ENCODE data around the gene SLC5A9.
A peak's percentile ranks its signal among the peaks of the same experiment; 100 is the strongest.

Gene SLC5A9

GRCh38 chr1:48246727-48247126 is 24.2 kb downstream of the SLC5A9 start:
- no peak for DNase-seq
- H3K9me3 ChIP-seq (ENCODE audit: severe bottlenecking), result no peaks in the 10 kb centered on the region
- TF ChIP-seq CTCF (IDR thresholded peaks at IDR 0.05; ENCODE audit: low read depth, low read length), result no peak
- no peak overlapping the region for H3K27ac ChIP-seq
- no peaks in the 10 kb centered on the region for H3K27me3 ChIP-seq (ENCODE audit: insufficient read depth, low read depth, severe bottlenecking)
- H3K4me3 ChIP-seq (ENCODE audit: low read depth, low read length), result no peak overlapping the region
- no peaks in the 10 kb centered on the region for H3K36me3 ChIP-seq

GRCh38 chr1:48248356-48248755 is 25.8 kb downstream of the SLC5A9 start:
- TF ChIP-seq CTCF (IDR thresholded peaks at IDR 0.05; ENCODE audit: low read depth, low read length), result no peak
- no peak for DNase-seq

GRCh38 chr1:48249868-48250267 is 27.4 kb downstream of the SLC5A9 start:
- H3K27ac ChIP-seq, result no peak overlapping the region
- TF ChIP-seq CTCF (IDR thresholded peaks at IDR 0.05; ENCODE audit: low read depth, low read length), result peak; percentile 12; the same call in 1 of the 2 replicates
- DNase-seq, result no peak

More at GRCh38 chr1:48248356-48248755, 25.8 kb downstream of the SLC5A9 start:
- Histone ChIP-seq H3K36me3 (no peaks in the 10 kb centered on the region), H3K27ac (no peak overlapping the region), H3K4me3 (ENCODE audit: low read depth, low read length) (no peak overlapping the region), H3K27me3 (ENCODE audit: insufficient read depth, low read depth, severe bottlenecking) (no peaks in the 10 kb centered on the region), H3K9me3 (ENCODE audit: severe bottlenecking) (no peaks in the 10 kb centered on the region)

GRCh38 chr1:48250572-48250971 is 28.1 kb downstream of the SLC5A9 start:
- Histone ChIP-seq H3K27ac (no peak overlapping the region), H3K27me3 (ENCODE audit: insufficient read depth, low read depth, severe bottlenecking) (no peaks in the 10 kb centered on the region), H3K4me3 (ENCODE audit: low read depth, low read length) (no peak overlapping the region), H3K9me3 (ENCODE audit: severe bottlenecking) (no peaks in the 10 kb centered on the region), H3K36me3 (no peaks in the 10 kb centered on the region)
- no peak for DNase-seq
- no peak for TF ChIP-seq CTCF (IDR thresholded peaks at IDR 0.05; ENCODE audit: low read depth, low read length)

More at GRCh38 chr1:48249868-48250267, 27.4 kb downstream of the SLC5A9 start:
- no peaks in the 10 kb centered on the region for H3K9me3 ChIP-seq (ENCODE audit: severe bottlenecking)
- no peaks in the 10 kb centered on the region for H3K27me3 ChIP-seq (ENCODE audit: insufficient read depth, low read depth, severe bottlenecking)
- H3K36me3 ChIP-seq, result no peaks in the 10 kb centered on the region
- no peak overlapping the region for H3K4me3 ChIP-seq (ENCODE audit: low read depth, low read length)

- Histone ChIP-seq H3K4me3 (ENCODE audit: low read depth, low read length) (no peak overlapping the region), H3K27me3 (ENCODE audit: insufficient read depth, low read depth, severe bottlenecking) (no peaks in the 10 kb centered on the region), H3K27ac (no peak overlapping the region), H3K9me3 (ENCODE audit: severe bottlenecking) (no peaks in the 10 kb centered on the region), H3K36me3 (no peaks in the 10 kb centered on the region)
- TF ChIP-seq CTCF (IDR thresholded peaks at IDR 0.05; ENCODE audit: low read depth, low read length), result no peak
- no peak for DNase-seq
These were observed 28.8 kb downstream of the SLC5A9 start for GRCh38 chr1:48251323-48251722.

- H3K27me3 ChIP-seq (ENCODE audit: insufficient read depth, low read depth, severe bottlenecking), result no peaks in the 10 kb centered on the region
- no peak for TF ChIP-seq CTCF (IDR thresholded peaks at IDR 0.05; ENCODE audit: low read depth, low read length)
- H3K27ac ChIP-seq, result no peak overlapping the region
- no peaks in the 10 kb centered on the region for H3K36me3 ChIP-seq
- DNase-seq, result no peak
- H3K9me3 ChIP-seq (ENCODE audit: severe bottlenecking), result no peaks in the 10 kb centered on the region
- H3K4me3 ChIP-seq (ENCODE audit: low read depth, low read length), result no peak overlapping the region
These were observed 29.3 kb downstream of the SLC5A9 start for GRCh38 chr1:48251821-48252220.

Measured in WERI-Rb-1 (cell line).